MM.1S (cell line): ENCODE measurements around the gene TSPAN33.

Experiments
- EZH2 ChIP-seq: fragments of 300-600 bp; sonication (generic); optimal IDR thresholded peaks from 2 replicates; pipeline ENCODE3; 2017; ENCODE audit warnings: low read depth, mild to moderate bottlenecking, antibody characterized with exemption, low read length, mixed read lengths
- EZH2phosphoT487 ChIP-seq: fragments of 300-600 bp; sonication (generic); IDR thresholded peaks from 2 replicates; pipeline ENCODE4 v1.6.1; 2018; ENCODE audit warnings: antibody characterized with exemption, low read length
- TF ChIP-seq, protein P1 (sequence below): fragments of 300-600 bp; sonication (generic); IDR thresholded peaks from 2 replicates; pipeline ENCODE4 v1.5.1; 2016; ENCODE audit warnings: antibody characterized with exemption, low read length, mixed read lengths

DNA sequence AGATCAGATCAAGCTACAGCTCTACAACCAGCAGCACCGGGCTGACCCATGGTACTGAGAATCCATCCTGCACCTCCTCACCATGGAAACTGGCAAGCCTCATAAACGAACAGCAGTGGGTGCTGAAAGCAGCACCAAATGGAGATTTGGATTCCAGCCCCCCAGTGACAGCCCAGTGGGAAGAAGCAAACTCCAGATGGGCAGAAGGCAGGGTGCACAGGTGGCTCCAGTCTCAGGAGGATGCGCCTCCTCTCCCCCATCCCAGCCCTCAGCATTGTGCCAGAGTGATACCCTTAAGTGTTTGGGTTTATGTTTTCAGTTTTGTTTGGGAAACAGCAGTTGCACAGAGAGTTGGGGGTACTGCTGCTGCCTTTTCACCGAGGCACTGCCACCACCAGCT is 23.3 kb downstream of the TSPAN33 start:
- TF ChIP-seq, protein P1, sequence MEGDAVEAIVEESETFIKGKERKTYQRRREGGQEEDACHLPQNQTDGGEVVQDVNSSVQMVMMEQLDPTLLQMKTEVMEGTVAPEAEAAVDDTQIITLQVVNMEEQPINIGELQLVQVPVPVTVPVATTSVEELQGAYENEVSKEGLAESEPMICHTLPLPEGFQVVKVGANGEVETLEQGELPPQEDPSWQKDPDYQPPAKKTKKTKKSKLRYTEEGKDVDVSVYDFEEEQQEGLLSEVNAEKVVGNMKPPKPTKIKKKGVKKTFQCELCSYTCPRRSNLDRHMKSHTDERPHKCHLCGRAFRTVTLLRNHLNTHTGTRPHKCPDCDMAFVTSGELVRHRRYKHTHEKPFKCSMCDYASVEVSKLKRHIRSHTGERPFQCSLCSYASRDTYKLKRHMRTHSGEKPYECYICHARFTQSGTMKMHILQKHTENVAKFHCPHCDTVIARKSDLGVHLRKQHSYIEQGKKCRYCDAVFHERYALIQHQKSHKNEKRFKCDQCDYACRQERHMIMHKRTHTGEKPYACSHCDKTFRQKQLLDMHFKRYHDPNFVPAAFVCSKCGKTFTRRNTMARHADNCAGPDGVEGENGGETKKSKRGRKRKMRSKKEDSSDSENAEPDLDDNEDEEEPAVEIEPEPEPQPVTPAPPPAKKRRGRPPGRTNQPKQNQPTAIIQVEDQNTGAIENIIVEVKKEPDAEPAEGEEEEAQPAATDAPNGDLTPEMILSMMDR = no peak
- TF ChIP-seq EZH2 (no peak), EZH2phosphoT487 (no peak)
